Renal cortex interstitium (tissue), 11 donors: ENCODE measurements around the gene EPB41L1. TPM values are rescaled to one million over a fixed set of nuclear protein-coding genes. Genes with fewer than 3 reads are reported as not detected.
"Not testable (repeated sequence)": the region's sequence is repeated elsewhere in the genome, so short reads cannot be mapped to it uniquely, and the experiment has no call there.

Experiments
- DNase-seq, 11 donors: peaks; one replicate each; pipeline ENCODE4 v3.0.0-alpha.2; 2013; ENCODE audit warnings: low read depth in 9 of 11, low spot score in 4 of 11; ENCODE audit errors: extremely low read depth in 1 of 11
- polyA plus RNA-seq, 3 donors: library from polyadenylated mRNA; unstranded; fragments of 120-200 nt; gene quantifications; one replicate each; pipeline ENCODE4 v1.2.1, GENCODE V29; 2013; ENCODE audit not compliant: insufficient read length in 3 of 3

EPB41L1 gene
- polyA plus RNA-seq, 3 donors, result 53.2 to 68.1 (median 62.4) TPM

GRCh38 chr20:36120991-36121390, 33.5 kb upstream of the EPB41L1 start:
- DNase-seq, result no peak

GRCh38 chr20:36121981-36122930, 32.3 kb upstream of the EPB41L1 start:
- DNase-seq, result peak in 2 of 11 donors; percentile 22 to 30

- DNase-seq, result no peak
Observed at GRCh38 chr20:36122931-36123288, 31.6 kb upstream of the EPB41L1 start.

GRCh38 chr20:36125097-36125496, 29.4 kb upstream of the EPB41L1 start:
- DNase-seq, result no peak

- DNase-seq, result no peak
Observed at GRCh38 chr20:36126836-36127527, 27.6 kb upstream of the EPB41L1 start.

- DNase-seq, result no peak
Observed at GRCh38 chr20:36128463-36129159, 25.9 kb upstream of the EPB41L1 start.

- no peak for DNase-seq
Observed at GRCh38 chr20:36129160-36129543, 25.4 kb upstream of the EPB41L1 start.

- DNase-seq, result no peak
Observed at GRCh38 chr20:36130390-36130789, 24.1 kb upstream of the EPB41L1 start.

GRCh38 chr20:36132802-36133211, 21.7 kb upstream of the EPB41L1 start:
- DNase-seq, result no peak

- DNase-seq, result no peak
Observed at GRCh38 chr20:36133821-36134220, 20.7 kb upstream of the EPB41L1 start.

GRCh38 chr20:36135159-36135558, 19.4 kb upstream of the EPB41L1 start:
- DNase-seq, result no peak

GRCh38 chr20:36135821-36136220, 18.7 kb upstream of the EPB41L1 start:
- no peak for DNase-seq

- not testable (repeated sequence) for DNase-seq
Observed at GRCh38 chr20:36137313-36137712, 17.2 kb upstream of the EPB41L1 start.

- no peak for DNase-seq
Observed at GRCh38 chr20:36141310-36141709, 13.2 kb upstream of the EPB41L1 start.

- DNase-seq, result no peak
Observed at GRCh38 chr20:36144336-36144735, 10.2 kb upstream of the EPB41L1 start.

- no peak for DNase-seq
Observed at GRCh38 chr20:36145877-36146707, 8.4 kb upstream of the EPB41L1 start.

- no peak for DNase-seq
Observed at GRCh38 chr20:36147690-36148089, 6.8 kb upstream of the EPB41L1 start.

GRCh38 chr20:36148439-36148838, 6.1 kb upstream of the EPB41L1 start:
- DNase-seq, result no peak

GRCh38 chr20:36149012-36149411, 5.5 kb upstream of the EPB41L1 start:
- no peak for DNase-seq
